DOHH2 (cell line): ENCODE data around the gene B4GALT3.

Experiments used
- H3F3A ChIP-seq: fragments of 200-600 bp; sonication (generic), shearing (Covaris generic); 2 replicates; pipeline ENCODE4 v1.6.0; 2016; ENCODE audit warnings: antibody characterized with exemption, mild to moderate bottlenecking; ENCODE audit not compliant: control insufficient read depth, insufficient read depth
- H3K27ac ChIP-seq: fragments of 200-600 bp; sonication (generic); 2 replicates; pipeline ENCODE4 v1.5.1; 2014; ENCODE audit warnings: low read depth, mild to moderate bottlenecking, low read length, moderate library complexity
- H3K27me3 ChIP-seq: fragments of 200-600 bp; sonication (generic); 2 replicates; pipeline ENCODE4 v1.6.1; 2014; ENCODE audit warnings: mild to moderate bottlenecking, low read length, mixed read lengths; ENCODE audit not compliant: control insufficient read depth
- H3K36me3 ChIP-seq: fragments of 200-600 bp; sonication (generic); 2 replicates; pipeline ENCODE4 v1.6.1; 2014; ENCODE audit warnings: mild to moderate bottlenecking, low read length, moderate library complexity, mixed read lengths; ENCODE audit not compliant: control insufficient read depth
- H3K4me1 ChIP-seq: fragments of 200-600 bp; sonication (generic); 2 replicates; pipeline ENCODE4 v1.6.1; 2014; ENCODE audit warnings: mild to moderate bottlenecking, low read length, mixed read lengths; ENCODE audit not compliant: control insufficient read depth
- H3K4me2 ChIP-seq: fragments of 200-600 bp; sonication (generic); 2 replicates; pipeline ENCODE4 v1.6.0; 2014; ENCODE audit warnings: mild to moderate bottlenecking, low read length, moderate library complexity
- H3K4me3 ChIP-seq: fragments of 200-600 bp; sonication (generic); 2 replicates; pipeline ENCODE4 v1.5.1; 2014; ENCODE audit warnings: mild to moderate bottlenecking, low read length, mixed read lengths
- H3K79me2 ChIP-seq: fragments of 200-600 bp; sonication (generic); 2 replicates; pipeline ENCODE4 v1.6.1; 2014; ENCODE audit warnings: mild to moderate bottlenecking, low read length, mixed read lengths; ENCODE audit not compliant: control insufficient read depth
- H3K9me2 ChIP-seq: fragments of 200-600 bp; sonication (generic); replicated peaks from 2 replicates; pipeline ENCODE4 v1.6.1; 2014; ENCODE audit warnings: mild to moderate bottlenecking, low read length, mixed read lengths; ENCODE audit not compliant: control insufficient read depth
- H3K9me3 ChIP-seq: fragments of 200-600 bp; sonication (generic); 2 replicates; pipeline ENCODE4 v1.6.1; 2014; ENCODE audit warnings: antibody characterized with exemption, low read length, mixed read lengths; ENCODE audit not compliant: control insufficient read depth, insufficient read depth
- H4K20me1 ChIP-seq: fragments of 200-600 bp; sonication (generic); 2 replicates; pipeline ENCODE4 v1.6.0; 2014; ENCODE audit warnings: low read depth, mild to moderate bottlenecking, antibody characterized with exemption, low read length, moderate library complexity; ENCODE audit not compliant: control insufficient read depth, insufficient read depth
- EZH2phosphoT487 ChIP-seq: fragments of 200-600 bp; sonication (generic); IDR thresholded peaks from 2 replicates; pipeline ENCODE4 v1.6.1; 2017; ENCODE audit warnings: borderline replicate concordance, mild to moderate bottlenecking, antibody characterized with exemption, low read length, moderate library complexity, mixed read lengths
- TF ChIP-seq, protein P1 (sequence below): fragments of 200-600 bp; sonication (generic); IDR thresholded peaks from one replicate; pipeline ENCODE4 v1.5.1; 2014; ENCODE audit warnings: antibody characterized with exemption, mild to moderate bottlenecking, low read depth, low read length; ENCODE audit not compliant: poor library complexity, severe bottlenecking

Gene B4GALT3

GRCh38 chr1:161174911-161175310 lies 2.4 kb downstream of the B4GALT3 start:
- 0 out of 2 replicates have a peak, but pooled peaks cover 2% of the 10 kb centered on the region for H3F3A ChIP-seq
- TF ChIP-seq, protein P1, sequence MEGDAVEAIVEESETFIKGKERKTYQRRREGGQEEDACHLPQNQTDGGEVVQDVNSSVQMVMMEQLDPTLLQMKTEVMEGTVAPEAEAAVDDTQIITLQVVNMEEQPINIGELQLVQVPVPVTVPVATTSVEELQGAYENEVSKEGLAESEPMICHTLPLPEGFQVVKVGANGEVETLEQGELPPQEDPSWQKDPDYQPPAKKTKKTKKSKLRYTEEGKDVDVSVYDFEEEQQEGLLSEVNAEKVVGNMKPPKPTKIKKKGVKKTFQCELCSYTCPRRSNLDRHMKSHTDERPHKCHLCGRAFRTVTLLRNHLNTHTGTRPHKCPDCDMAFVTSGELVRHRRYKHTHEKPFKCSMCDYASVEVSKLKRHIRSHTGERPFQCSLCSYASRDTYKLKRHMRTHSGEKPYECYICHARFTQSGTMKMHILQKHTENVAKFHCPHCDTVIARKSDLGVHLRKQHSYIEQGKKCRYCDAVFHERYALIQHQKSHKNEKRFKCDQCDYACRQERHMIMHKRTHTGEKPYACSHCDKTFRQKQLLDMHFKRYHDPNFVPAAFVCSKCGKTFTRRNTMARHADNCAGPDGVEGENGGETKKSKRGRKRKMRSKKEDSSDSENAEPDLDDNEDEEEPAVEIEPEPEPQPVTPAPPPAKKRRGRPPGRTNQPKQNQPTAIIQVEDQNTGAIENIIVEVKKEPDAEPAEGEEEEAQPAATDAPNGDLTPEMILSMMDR = no peak
- no peak for TF ChIP-seq EZH2phosphoT487
- no peak overlapping the region for H3K4me3 ChIP-seq
- H3K9me3 ChIP-seq = no peaks in the 10 kb centered on the region
- H3K27me3 ChIP-seq = no peaks in the 10 kb centered on the region
- peaks cover 24% of the 10 kb centered on the region for H3K4me1 ChIP-seq
- no peak overlapping the region for H3K4me2 ChIP-seq
- H3K79me2 ChIP-seq = peaks cover 16% of the 10 kb centered on the region
- H3K9me2 ChIP-seq = no peaks in the 10 kb centered on the region
- H3K27ac ChIP-seq = no peak overlapping the region
- no peaks in the 10 kb centered on the region for H4K20me1 ChIP-seq
- H3K36me3 ChIP-seq = peaks cover 52% of the 10 kb centered on the region

DNA sequence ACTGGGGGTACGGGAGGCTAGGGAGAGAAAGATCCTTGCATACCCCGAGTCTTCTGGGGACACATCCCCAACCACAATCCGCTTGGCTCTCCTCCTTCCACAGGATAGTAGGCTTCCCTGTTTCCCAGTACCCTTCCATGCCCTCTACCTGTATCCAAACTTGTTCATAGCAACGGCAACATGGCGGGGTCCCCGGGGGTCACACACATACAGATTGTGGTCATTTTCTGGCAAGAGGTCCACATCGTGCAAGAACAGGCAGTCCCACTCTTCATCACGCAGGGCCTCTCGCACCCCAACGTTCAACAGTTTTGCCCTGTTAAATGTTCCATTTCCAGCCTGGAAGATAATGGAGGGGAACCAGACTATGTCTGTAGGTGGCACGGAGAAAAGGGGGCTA lies 3.6 kb downstream of the B4GALT3 start:
- no peak overlapping the region for H3K4me3 ChIP-seq

DNA sequence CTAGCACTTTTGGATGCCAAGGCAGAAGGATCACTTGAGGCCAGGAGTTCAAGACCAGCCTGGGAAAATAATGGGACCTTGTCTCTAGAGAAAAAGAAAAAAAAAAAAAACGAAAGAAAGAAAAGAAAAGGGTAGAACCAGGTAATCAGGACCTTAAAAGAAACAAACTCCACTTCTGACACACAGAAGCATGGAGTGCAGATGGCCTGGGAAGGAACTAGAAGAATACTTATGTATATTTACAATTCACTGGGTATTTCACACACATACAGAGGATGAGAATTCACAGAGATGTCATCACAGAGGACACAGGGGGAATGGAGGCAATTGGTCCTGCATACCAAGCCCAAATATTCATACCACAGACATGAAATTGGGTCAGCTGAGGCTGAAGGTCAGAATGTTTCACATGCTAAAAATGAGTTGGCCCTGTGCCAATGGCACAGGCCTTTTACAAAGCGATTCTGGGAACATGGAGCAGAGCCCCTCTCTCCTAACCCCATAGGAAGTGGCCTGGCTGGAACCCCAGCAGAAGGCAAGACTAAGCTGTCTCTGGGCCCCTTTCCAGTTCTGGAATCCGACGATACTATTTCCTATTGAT lies 4.4 kb downstream of the B4GALT3 start:
- TF ChIP-seq, protein P1 = no peak
- no peak for TF ChIP-seq EZH2phosphoT487
- Histone ChIP-seq H4K20me1 (no peaks in the 10 kb centered on the region), H3K79me2 (peaks cover 16% of the 10 kb centered on the region), H3K9me3 (no peaks in the 10 kb centered on the region), H3K27ac (no peak overlapping the region), H3F3A (no peaks in the 10 kb centered on the region), H3K27me3 (no peaks in the 10 kb centered on the region), H3K4me3 (no peak overlapping the region), H3K4me1 (peaks cover 18% of the 10 kb centered on the region), H3K9me2 (no peaks in the 10 kb centered on the region), H3K36me3 (peaks cover 62% of the 10 kb centered on the region), H3K4me2 (no peak overlapping the region)

More for the DNA sequence above, 3.6 kb downstream of the B4GALT3 start:
- H3K79me2 ChIP-seq = peaks cover 16% of the 10 kb centered on the region
- no peaks in the 10 kb centered on the region for H3K9me2 ChIP-seq
- no peaks in the 10 kb centered on the region for H3K27me3 ChIP-seq
- no peak overlapping the region for H3K27ac ChIP-seq
- peaks cover 62% of the 10 kb centered on the region for H3K36me3 ChIP-seq
- TF ChIP-seq, protein P1 = no peak
- no peak for TF ChIP-seq EZH2phosphoT487
- H3K9me3 ChIP-seq = no peaks in the 10 kb centered on the region
- H3F3A ChIP-seq = 0 out of 2 replicates have a peak, but pooled peaks cover 2% of the 10 kb centered on the region
- H3K4me2 ChIP-seq = no peak overlapping the region
- H3K4me1 ChIP-seq = peaks cover 24% of the 10 kb centered on the region
- no peaks in the 10 kb centered on the region for H4K20me1 ChIP-seq
